Heart left ventricle (tissue), 16 donors: ENCODE data around the gene GADD45GIP1. TPM values are rescaled to one million over a fixed set of nuclear protein-coding genes. Genes with fewer than 3 reads are reported as not detected.
"Not testable (repeated sequence)": the region's sequence is repeated elsewhere in the genome, so short reads cannot be mapped to it uniquely, and the experiment has no call there.

ENCODE experiments used
- ATAC-seq, 4 donors: fragments of 200-7000 bp; cut with Tn5 transposase; one replicate each; pipeline ENCODE4 v1.9.1; 2020 to 2022; ENCODE audit warnings: moderate library complexity in 4 of 4, mild to moderate bottlenecking in 3 of 4, moderate number of reproducible peaks in 1 of 4
- DNase-seq, 5 donors: peaks; one replicate each; pipeline ENCODE4 v3.0.0-alpha.2; 2020
- H3K27ac ChIP-seq, 12 donors: fragments of 200-600 bp; sonication (generic) in 4 of 12; one replicate each; pipeline versions ENCODE4 v1.5.0 to v1.8.0; 2016 to 2022; ENCODE audit warnings: mild to moderate bottlenecking in 2 of 12
- H3K27me3 ChIP-seq, 9 donors: fragments of 200-600 bp; sonication (generic) in 2 of 9; one replicate each; pipeline versions ENCODE4 v1.5.1 to v1.8.0; 2016 to 2022; ENCODE audit warnings: mild to moderate bottlenecking in 3 of 9
- H3K36me3 ChIP-seq, 9 donors: fragments of 200-600 bp; sonication (generic) in 2 of 9; one replicate each; pipeline versions ENCODE4 v1.5.0 to v1.8.0; 2018 to 2022; ENCODE audit warnings: mild to moderate bottlenecking in 2 of 9
- H3K4me1 ChIP-seq, 12 donors: fragments of 200-600 bp; sonication (generic) in 4 of 12; one replicate each; pipeline versions ENCODE4 v1.5.0 to v1.8.0; 2016 to 2022; ENCODE audit warnings: mild to moderate bottlenecking in 3 of 12
- H3K4me3 ChIP-seq, 12 donors: fragments of 200-600 bp; sonication (generic) in 4 of 12; one replicate each; pipeline versions ENCODE4 v1.5.0 to v1.8.0; 2017 to 2022; ENCODE audit warnings: mild to moderate bottlenecking in 9 of 12, moderate library complexity in 4 of 12
- H3K9me3 ChIP-seq, 12 donors: fragments of 200-600 bp; sonication (generic) in 4 of 12; one replicate each; pipeline versions ENCODE4 v1.5.0 to v1.8.0; 2016 to 2022; ENCODE audit warnings: mild to moderate bottlenecking in 1 of 12
- CTCF ChIP-seq, 12 donors: fragments of 200-600 bp; sonication (generic) in 4 of 12; IDR thresholded peaks; one replicate each; pipeline versions ENCODE4 v1.5.0 to v1.8.0; 2018 to 2022; ENCODE audit warnings: antibody characterized with exemption in 12 of 12, mild to moderate bottlenecking in 5 of 12
- POLR2A ChIP-seq, 2 donors: fragments of 450-650 bp; IDR thresholded peaks; one replicate each; pipeline ENCODE4 v1.6.1; 2017; ENCODE audit warnings: antibody characterized with exemption in 2 of 2, mild to moderate bottlenecking in 2 of 2, moderate library complexity in 2 of 2
- WGBS, 4 donors: extraction: QIAGEN DNeasy Blood & Tissue Kit in 2 of 4; methylation state at CpG; one replicate each; pipeline versions ENCODE4 v1.1.5 to v1.1.7; 2013 to 2018; 5-methylcytosine and 5-hydroxymethylcytosine counted together
- intact Hi-C, 10 donors: fragments of 100-400 bp; cut with DNase I; formaldehyde crosslinking; loops; one replicate each; pipeline versions ENCODE4 v1.11.1 to v1.14.2; 2022
- polyA plus RNA-seq, 2 donors: library from polyadenylated mRNA; stranded (reverse); fragments of 200-250 nt; gene quantifications; one replicate each; pipeline ENCODE4 v1.2.3, GENCODE V29; 2013
- total RNA-seq, 9 donors: library from RNA; depleted of rRNA in 2 of 9; stranded (reverse); fragments of >200 nt in 2 of 9; fragmentation: NEBNext Ultra II Directional in 3 of 9; extraction: Animal tissue kit (Norgen Biotek cat#: 25700) in 3 of 9; gene quantifications; one replicate each; pipeline versions ENCODE4 v1.1.0 to v1.2.4, GENCODE V29; 2016 to 2023
- donor health status: ischemic (EF 13 %, LVEDD 7.1; RV severe dilation, severe dysfunction).
- donor health status: healthy with polysubstance abuse.
- donor health status: DM: no; HTN: yes; CAD: no.
- donor health status: DM: no; HTN: no; CAD: no.
- donor health status: ischemic (EF 25% LVEDD 6.9; RV normal size, moderate dysfunction).
- donor health status: ischemic (EF 25% LVEDD 5.7; RV mildly dilated, moderate dysfunction).
- donor health status: healthy.
- donor health status: DM: yes; HTN: yes; CAD: no.
- donor health status: ischemic (EF 35%, LVEDD 5.7; RV mildly dilated, moderate dysfunction).
- donor health status: nonischemic (EF 11% LVEDD 7.7; RV severe dilation, severe dysfunction).
- donor health status: DM: yes; HTN: yes; CAD: no.
- donor health status: PGD.
- donor health status: ischemic (EF 29% LVEDD 5.4; RV normal size, mild dysfunction).
- donor health status: nonischemic (EF 23%, LVEDD 6.1; RV moderate dilation, normal function).

The GADD45GIP1 gene
- total and polyA plus RNA-seq, 11 donors: 17.2 to 119 (median 30.4) TPM

- peak in 1 of 2 donors; percentile 5 for TF ChIP-seq POLR2A (IDR thresholded peaks at IDR 0.05)
- not testable (repeated sequence) for H3K27me3 ChIP-seq, DNase-seq, H3K9me3 ChIP-seq
- peak in 2 of 4 donors; percentile 4 to 8 for ATAC-seq
- H3K4me3 ChIP-seq: peak overlapping the region; percentile 72 to 97 (median 90)
- H3K4me1 ChIP-seq: peaks cover 0 to 46% (median 38%) of the 10 kb centered on the region in 12 donors
- H3K27ac ChIP-seq: peak overlapping the region; percentile 83 to 95 (median 92)
- intact Hi-C loops: loop anchor here in 1 of 10 donors (10.0 kb wide), 1 partner anchor 63 kb away; the partner anchor contains the start of gene GCDH
- peaks cover 0 to 29% (median 20%) of the 10 kb centered on the region in 9 donors for H3K36me3 ChIP-seq
- WGBS, 4 donors: 28 to 43% (median 31%) methylated on average over 31 of the region's 31 CpGs
Measured at GRCh38 chr19:12957389-12957952, 448 bp upstream of the GADD45GIP1 start.

DNA sequence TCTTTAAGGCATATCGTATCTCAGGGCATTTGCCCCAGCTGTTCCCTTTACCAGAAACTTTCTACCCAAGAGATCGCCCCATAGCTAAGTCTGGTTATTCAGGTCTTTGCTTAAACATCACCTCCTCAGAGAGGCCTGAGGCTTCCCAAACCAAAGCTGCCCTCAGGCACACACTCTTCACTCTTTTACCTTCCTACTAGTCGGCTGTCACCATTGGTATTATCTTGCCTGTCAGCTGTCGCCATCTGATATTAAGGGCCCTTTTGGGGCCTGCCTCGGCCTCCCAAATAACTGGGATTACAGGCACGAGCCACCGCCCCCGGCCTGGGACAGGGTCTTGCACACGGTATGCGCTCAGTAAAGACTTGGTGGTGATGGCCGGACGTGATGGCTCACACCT lies 1.0 kb downstream of the GADD45GIP1 start:
- Histone ChIP-seq H3K4me3 (peak overlapping the region; percentile 72 to 97 (median 90)), H3K27ac (peak overlapping the region in 8 of 12 donors; percentile 87 to 95 (median 92)), H3K4me1 (peaks cover 0 to 56% (median 40%) of the 10 kb centered on the region in 12 donors), H3K9me3 (no peaks in the 10 kb centered on the region), H3K36me3 (peaks cover 0 to 44% (median 35%) of the 10 kb centered on the region in 9 donors), H3K27me3 (no peaks in the 10 kb centered on the region)
- DNase-seq (peak in 1 of 5 donors; percentile 19), ATAC-seq (no peak)
- TF ChIP-seq POLR2A (IDR thresholded peaks at IDR 0.05): no peak
- TF ChIP-seq CTCF (IDR thresholded peaks at IDR 0.05): no peak
- WGBS, 4 donors: 53 to 56% (median 55%) methylated on average over 12 of the region's 12 CpGs
- intact Hi-C loops: loop anchor here in 1 of 10 donors (10.0 kb wide), 1 partner anchor 61 kb away; the partner anchor contains the start of gene GCDH

- Histone ChIP-seq H3K27ac (peak overlapping the region in 3 of 12 donors; percentile 91 to 95 (median 94)), H3K36me3 (peaks cover 0 to 48% (median 39%) of the 10 kb centered on the region in 9 donors), H3K4me1 (peaks cover 0 to 56% (median 40%) of the 10 kb centered on the region in 12 donors), H3K4me3 (peak overlapping the region in 7 of 12 donors; percentile 72 to 97 (median 92))
- not testable (repeated sequence) for ATAC-seq, H3K9me3 ChIP-seq, DNase-seq, H3K27me3 ChIP-seq
- intact Hi-C loops: loop anchor here in 1 of 10 donors (10.0 kb wide), 1 partner anchor 61 kb away; the partner anchor contains the start of gene GCDH
- 90 to 91% (median 90%) methylated on average over 9 of the region's 9 CpGs for WGBS, 4 donors
Measured at GRCh38 chr19:12955575-12955974, 1.4 kb downstream of the GADD45GIP1 start.

GRCh38 chr19:12954612-12954962 lies 2.4 kb downstream of the GADD45GIP1 start:
- WGBS, 4 donors: 18 to 44% (median 26%) methylated on average over 1 of the region's 1 CpG
- ATAC-seq (no peak), DNase-seq (no peak)
- Histone ChIP-seq H3K27ac (peak overlapping the region in 3 of 12 donors; percentile 24 to 81 (median 60)), H3K27me3 (no peaks in the 10 kb centered on the region), H3K36me3 (peaks cover 0 to 58% (median 49%) of the 10 kb centered on the region in 9 donors), H3K9me3 (no peaks in the 10 kb centered on the region), H3K4me1 (peaks cover 0 to 56% (median 40%) of the 10 kb centered on the region in 12 donors), H3K4me3 (no peak overlapping the region)
- TF ChIP-seq POLR2A (IDR thresholded peaks at IDR 0.05) (no peak), CTCF (IDR thresholded peaks at IDR 0.05) (no peak)
- intact Hi-C loops: loop anchor here in 1 of 10 donors (10.0 kb wide), 1 partner anchor 60 kb away; the partner anchor contains the start of gene GCDH
